HG03378 (cell line): ENCODE data around the gene LAMA1.

ENCODE experiments used
- ATAC-seq: cut with Tn5 transposase; IDR thresholded peaks from one replicate; pipeline ENCODE4 v1.9.1; 2021; ENCODE audit warnings: mild to moderate bottlenecking, moderate library complexity; ENCODE audit not compliant: unreplicated experiment

The LAMA1 gene

GRCh38 chr18:7000484-7001096 is 117.0 kb downstream of the LAMA1 start:
- no peak for ATAC-seq

- ATAC-seq, result no peak
Observed at GRCh38 chr18:6997808-6998207, 119.8 kb downstream of the LAMA1 start.

- no peak for ATAC-seq
Observed at GRCh38 chr18:6994771-6995430, 122.7 kb downstream of the LAMA1 start.

- no peak for ATAC-seq
Observed at GRCh38 chr18:6994056-6994770, 123.4 kb downstream of the LAMA1 start.

GRCh38 chr18:6992761-6993160 is 124.8 kb downstream of the LAMA1 start:
- ATAC-seq, result no peak

- ATAC-seq, result no peak
Observed at GRCh38 chr18:6983366-6983765, 134.2 kb downstream of the LAMA1 start.

GRCh38 chr18:6982398-6982797 is 135.2 kb downstream of the LAMA1 start:
- no peak for ATAC-seq

- ATAC-seq, result no peak
Observed at GRCh38 chr18:6980363-6980762, 137.2 kb downstream of the LAMA1 start.

GRCh38 chr18:6979954-6980353 is 137.6 kb downstream of the LAMA1 start:
- ATAC-seq, result no peak

GRCh38 chr18:6976935-6977334 is 140.7 kb downstream of the LAMA1 start:
- ATAC-seq, result no peak

- ATAC-seq, result no peak
Observed at GRCh38 chr18:6975084-6975483, 142.5 kb downstream of the LAMA1 start.

GRCh38 chr18:6971823-6972478 is 145.6 kb downstream of the LAMA1 start:
- ATAC-seq, result no peak

- no peak for ATAC-seq
Observed at GRCh38 chr18:6963452-6964097, 154.0 kb downstream of the LAMA1 start.

GRCh38 chr18:6962571-6963451 is 154.8 kb downstream of the LAMA1 start:
- ATAC-seq, result no peak

GRCh38 chr18:6961331-6961730 is 156.3 kb downstream of the LAMA1 start:
- no peak for ATAC-seq

GRCh38 chr18:6960656-6961055 is 156.9 kb downstream of the LAMA1 start:
- ATAC-seq, result no peak

GRCh38 chr18:6960124-6960523 is 157.5 kb downstream of the LAMA1 start:
- ATAC-seq, result no peak

GRCh38 chr18:6959110-6959509 is 158.5 kb downstream of the LAMA1 start:
- ATAC-seq, result no peak

GRCh38 chr18:6956999-6957398 is 160.6 kb downstream of the LAMA1 start:
- ATAC-seq, result no peak

GRCh38 chr18:6956495-6956894 is 161.1 kb downstream of the LAMA1 start:
- ATAC-seq, result no peak
